HUES48 (cell line): ENCODE measurements around the gene MYH9.
A peak's percentile ranks its signal among the peaks of the same experiment; 100 is the strongest.

ENCODE experiments used
- H3K27ac ChIP-seq: one replicate; pipeline ENCODE4 v1.7.0; 2013; ENCODE audit warnings: low read depth, low read length, inconsistent platforms
- H3K27me3 ChIP-seq: 2 replicates; pipeline ENCODE4 v1.6.1; 2013; ENCODE audit warnings: mild to moderate bottlenecking, low read length; ENCODE audit not compliant: control insufficient read depth, insufficient read depth
- H3K36me3 ChIP-seq: 2 replicates; pipeline ENCODE4 v1.6.1; 2013; ENCODE audit warnings: low read length; ENCODE audit not compliant: control insufficient read depth, insufficient read depth
- H3K4me1 ChIP-seq: 2 replicates; pipeline ENCODE4 v1.6.1; 2013; ENCODE audit warnings: mild to moderate bottlenecking, low read length; ENCODE audit not compliant: control insufficient read depth, insufficient read depth
- H3K4me3 ChIP-seq: 2 replicates; pipeline ENCODE4 v1.5.1; 2013; ENCODE audit warnings: mild to moderate bottlenecking, low read depth, low read length
- H3K9ac ChIP-seq: 2 replicates; pipeline ENCODE4 v1.6.1; 2013; ENCODE audit warnings: mild to moderate bottlenecking, low read depth, low read length, moderate library complexity
- H3K9me3 ChIP-seq: 2 replicates; pipeline ENCODE4 v1.6.1; 2013; ENCODE audit warnings: low read length; ENCODE audit not compliant: control insufficient read depth, insufficient read depth

MYH9 gene

DNA sequence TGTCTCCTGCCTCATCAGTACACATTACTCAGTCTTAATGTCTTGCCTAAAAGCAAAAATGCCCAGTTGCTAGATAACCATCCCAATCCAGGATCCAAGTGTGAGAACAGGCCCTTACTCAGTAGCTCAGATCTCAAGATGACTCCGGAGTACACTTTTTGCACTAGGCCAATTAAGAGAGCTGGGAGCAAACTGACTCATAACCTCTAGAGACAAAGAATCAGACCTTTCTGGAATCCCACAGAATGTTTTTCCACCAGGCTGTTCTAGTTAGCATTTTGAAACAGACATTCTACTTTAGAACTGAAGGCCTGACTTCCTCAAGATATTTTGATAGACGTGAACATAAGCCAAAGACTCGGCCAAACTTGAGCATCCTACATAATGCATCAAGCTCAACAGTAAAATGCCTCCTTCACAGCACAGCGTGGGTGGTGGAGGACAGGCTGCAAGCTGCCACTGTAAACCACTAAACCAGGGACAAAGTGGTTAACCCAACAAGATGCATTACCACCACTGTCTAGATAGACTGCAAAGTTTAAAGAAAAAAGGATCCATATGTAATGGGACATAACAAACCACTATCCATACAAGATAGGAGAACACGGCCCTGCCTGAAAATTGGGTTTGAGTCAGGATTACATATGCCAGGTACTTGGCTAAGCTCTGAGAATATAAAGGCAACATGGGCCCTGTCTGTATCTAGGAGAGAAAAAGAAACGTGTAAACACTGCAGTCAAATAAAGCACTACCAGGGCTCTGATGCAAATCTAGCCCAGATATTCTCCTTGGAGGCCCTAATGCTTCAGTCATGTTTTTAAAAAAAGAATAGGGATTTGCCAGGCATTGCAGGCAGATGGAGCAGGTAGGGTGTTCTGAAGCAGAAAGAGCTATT, 48.3 kb downstream of the MYH9 start:
- Histone ChIP-seq H3K36me3 (peaks cover 83% of the 10 kb centered on the region), H3K9ac (no peak overlapping the region), H3K9me3 (no peaks in the 10 kb centered on the region), H3K27ac (no peak overlapping the region), H3K4me3 (no peak overlapping the region), H3K4me1 (peaks cover 15% of the 10 kb centered on the region), H3K27me3 (no peaks in the 10 kb centered on the region)

DNA sequence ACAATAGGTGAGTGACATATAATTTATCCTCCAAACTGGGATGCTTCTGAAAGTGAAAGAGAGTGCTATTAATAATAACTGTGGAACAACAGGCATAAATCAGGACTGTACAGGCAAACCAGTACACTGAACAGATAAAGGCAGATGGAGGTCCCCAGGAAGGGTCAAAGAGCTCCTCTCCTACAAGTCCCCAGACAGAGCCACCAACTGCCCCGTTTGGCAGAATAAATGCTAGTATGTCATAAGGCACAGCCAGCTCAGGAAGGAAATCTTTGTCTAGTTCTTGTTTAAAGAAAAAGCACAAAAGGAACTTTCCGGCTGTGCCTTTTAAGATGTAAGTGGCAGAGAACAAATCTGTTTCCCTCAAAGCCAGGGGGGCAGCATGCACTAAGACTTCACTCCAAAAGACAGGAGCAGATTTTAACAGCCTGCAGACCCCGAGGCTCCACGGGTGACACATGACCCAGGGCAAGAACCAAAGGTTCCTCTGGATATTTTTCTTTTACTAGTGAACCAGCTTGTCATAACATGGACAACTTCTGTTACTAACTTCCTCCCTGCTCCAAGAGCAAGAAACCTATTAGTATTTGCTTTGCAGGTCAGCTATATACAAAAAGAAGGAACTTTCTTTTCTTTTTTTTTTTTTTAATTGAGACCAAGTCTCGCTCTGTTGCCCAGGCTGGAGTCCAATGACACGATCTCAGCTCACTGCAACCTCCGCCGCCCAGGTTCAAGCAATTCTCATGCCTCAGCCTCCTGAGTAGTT, 50.2 kb downstream of the MYH9 start:
- Histone ChIP-seq H3K27ac (no peak overlapping the region), H3K9ac (no peak overlapping the region), H3K9me3 (no peaks in the 10 kb centered on the region), H3K4me1 (peaks cover 29% of the 10 kb centered on the region), H3K36me3 (peaks cover 91% of the 10 kb centered on the region), H3K27me3 (no peaks in the 10 kb centered on the region), H3K4me3 (no peak overlapping the region)

DNA sequence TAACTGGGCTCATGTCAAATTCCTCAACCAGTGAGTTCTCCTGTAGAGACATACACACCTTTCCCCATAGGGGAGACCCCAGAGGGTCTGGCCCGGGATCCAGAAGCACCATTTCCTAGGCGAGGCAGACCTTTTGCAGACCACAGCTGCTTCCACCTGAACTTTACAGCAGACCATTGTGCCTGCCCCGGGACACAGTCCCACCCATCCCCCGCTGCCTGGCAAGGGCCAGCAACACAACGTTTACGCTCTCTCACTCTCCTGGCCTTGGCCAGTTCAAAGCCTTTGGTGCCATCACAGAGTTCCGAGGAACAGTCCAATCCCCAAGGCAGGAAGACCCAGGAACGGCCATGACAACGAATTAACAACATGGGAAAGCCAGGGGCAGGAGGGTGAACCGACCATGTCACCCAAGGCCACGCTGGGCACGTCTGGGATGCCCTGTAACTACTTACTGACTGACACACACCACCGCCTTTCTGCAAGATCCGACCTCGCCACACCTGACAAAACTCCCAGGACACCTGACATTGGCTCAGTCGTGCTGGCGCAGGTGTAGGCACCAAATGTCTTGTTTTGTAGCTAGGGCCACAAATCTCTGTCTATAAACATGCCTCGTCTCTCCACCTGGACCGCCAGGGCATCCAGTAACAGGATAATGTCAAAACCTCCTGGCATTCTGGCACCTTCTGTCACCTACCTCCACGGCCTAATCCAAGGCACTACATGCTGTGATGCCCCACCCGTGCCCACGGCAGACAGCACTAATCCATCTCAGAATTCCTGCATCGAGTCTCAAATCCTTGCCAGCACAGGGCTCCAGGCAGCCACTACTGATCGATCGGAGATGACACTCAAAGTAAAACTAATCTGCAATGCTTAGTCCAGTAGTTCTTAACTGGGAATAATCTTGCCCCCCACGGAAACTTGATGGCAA, 51.3 kb downstream of the MYH9 start:
- Histone ChIP-seq H3K9ac (no peak overlapping the region), H3K36me3 (peaks cover 89% of the 10 kb centered on the region), H3K27me3 (no peaks in the 10 kb centered on the region), H3K9me3 (no peaks in the 10 kb centered on the region), H3K27ac (peak overlapping the region; percentile 62), H3K4me3 (no peak overlapping the region), H3K4me1 (peaks cover 36% of the 10 kb centered on the region)

DNA sequence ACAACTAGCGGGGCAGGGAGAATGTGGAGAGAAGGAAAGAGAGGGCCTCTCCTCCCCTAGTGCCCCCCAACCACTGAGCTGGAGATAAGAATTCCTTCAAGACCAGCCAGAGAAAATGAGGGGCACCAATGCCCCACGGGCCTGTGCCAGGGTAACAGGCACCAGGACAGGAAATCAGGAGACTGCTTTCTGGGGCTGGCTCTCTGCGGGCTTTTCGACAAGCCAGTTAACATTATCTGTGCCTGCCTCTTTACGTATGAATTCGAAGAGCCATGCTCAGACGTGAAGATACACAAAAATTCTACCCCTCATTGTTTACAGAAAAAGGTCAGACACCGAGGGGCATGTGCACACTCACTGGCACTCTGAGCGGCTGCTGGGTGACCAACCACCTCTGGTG, 52.1 kb downstream of the MYH9 start:
- Histone ChIP-seq H3K4me1 (peaks cover 43% of the 10 kb centered on the region), H3K9me3 (no peaks in the 10 kb centered on the region), H3K9ac (no peak overlapping the region), H3K36me3 (peaks cover 86% of the 10 kb centered on the region), H3K27ac (peak overlapping the region; percentile 62), H3K4me3 (no peak overlapping the region), H3K27me3 (no peaks in the 10 kb centered on the region)

DNA sequence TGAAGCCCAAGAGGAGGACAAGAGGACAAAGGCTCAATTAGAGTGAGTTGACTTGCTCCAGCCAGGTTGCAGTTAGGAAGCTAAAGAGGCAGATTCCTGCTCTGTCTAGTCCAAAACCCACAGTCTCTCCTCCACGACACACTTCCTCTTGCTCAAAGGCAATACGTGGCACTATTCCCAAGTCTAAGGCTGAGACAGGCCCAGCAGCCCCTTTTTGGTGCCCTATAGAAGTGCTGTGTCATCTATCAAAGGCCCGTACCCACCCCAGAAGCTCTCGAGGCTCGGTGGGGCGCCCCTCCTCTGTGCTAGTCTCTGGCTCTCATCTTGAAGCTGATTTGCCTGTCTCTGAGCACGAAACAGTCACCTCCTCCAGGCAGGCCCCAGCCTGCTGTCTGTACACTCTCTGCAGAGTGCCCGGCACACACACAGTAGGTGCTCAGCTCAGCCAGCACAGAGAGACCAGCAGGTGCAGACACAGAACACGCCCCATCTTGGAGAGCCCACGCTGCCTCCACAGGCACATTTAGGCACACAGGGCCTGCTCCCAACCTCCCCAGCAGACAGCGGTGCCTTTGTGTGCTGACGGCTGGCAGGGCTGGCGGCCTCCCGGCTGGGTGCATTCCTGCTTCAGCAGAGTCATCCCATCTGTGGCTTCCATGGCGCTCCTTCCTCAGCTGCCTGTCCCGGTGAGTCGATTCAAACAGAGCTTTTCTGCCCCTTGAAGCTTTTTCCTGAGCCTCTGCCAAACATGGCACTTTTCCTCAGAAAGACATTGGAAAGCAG, 52.8 kb downstream of the MYH9 start:
- peaks cover 49% of the 10 kb centered on the region for H3K4me1 ChIP-seq
- peaks cover 80% of the 10 kb centered on the region for H3K36me3 ChIP-seq
- H3K9me3 ChIP-seq, result no peaks in the 10 kb centered on the region
- H3K27me3 ChIP-seq, result no peaks in the 10 kb centered on the region
- no peak overlapping the region for H3K9ac ChIP-seq
- peak overlapping the region; percentile 62 for H3K27ac ChIP-seq
- H3K4me3 ChIP-seq, result no peak overlapping the region

DNA sequence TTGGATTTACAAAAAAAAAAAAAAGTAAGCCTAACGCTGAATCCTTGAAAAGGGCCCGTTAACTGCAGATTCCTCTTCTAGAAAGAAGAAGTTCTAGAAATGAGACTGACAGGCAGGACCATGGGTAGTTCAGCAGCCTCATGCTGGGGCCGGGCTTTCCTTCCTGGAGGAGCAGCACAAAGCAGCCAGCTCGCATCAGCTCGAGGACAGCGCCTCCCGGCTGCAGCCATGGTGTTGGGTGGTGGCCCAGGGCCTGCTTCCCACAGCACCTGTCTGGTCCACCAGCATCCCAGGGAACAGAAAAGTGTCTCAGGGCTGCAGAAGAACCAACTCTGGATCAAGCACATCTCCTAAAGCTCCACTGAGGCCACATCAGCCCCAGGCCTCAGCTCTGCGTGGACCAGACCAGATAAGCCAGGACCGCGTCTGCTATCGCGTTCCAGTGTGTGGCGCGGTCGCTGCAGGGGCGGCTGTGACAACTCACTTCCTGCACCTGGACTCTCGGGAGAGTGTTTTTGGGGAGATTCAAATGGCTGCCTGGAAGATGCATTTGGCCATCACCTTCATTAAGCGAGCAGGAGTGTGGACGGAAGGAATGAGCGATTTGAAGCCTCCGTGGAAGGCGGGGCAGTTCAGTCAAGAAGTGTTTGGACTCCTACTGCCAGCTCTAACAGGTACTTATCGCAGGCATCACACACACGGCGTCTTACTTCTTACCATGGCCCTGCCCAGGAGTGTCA, 53.5 kb downstream of the MYH9 start:
- no peaks in the 10 kb centered on the region for H3K9me3 ChIP-seq
- no peak overlapping the region for H3K4me3 ChIP-seq
- H3K9ac ChIP-seq, result no peak overlapping the region
- peaks cover 73% of the 10 kb centered on the region for H3K36me3 ChIP-seq
- no peaks in the 10 kb centered on the region for H3K27me3 ChIP-seq
- H3K4me1 ChIP-seq, result peaks cover 55% of the 10 kb centered on the region
- H3K27ac ChIP-seq, result peak overlapping the region; percentile 96

DNA sequence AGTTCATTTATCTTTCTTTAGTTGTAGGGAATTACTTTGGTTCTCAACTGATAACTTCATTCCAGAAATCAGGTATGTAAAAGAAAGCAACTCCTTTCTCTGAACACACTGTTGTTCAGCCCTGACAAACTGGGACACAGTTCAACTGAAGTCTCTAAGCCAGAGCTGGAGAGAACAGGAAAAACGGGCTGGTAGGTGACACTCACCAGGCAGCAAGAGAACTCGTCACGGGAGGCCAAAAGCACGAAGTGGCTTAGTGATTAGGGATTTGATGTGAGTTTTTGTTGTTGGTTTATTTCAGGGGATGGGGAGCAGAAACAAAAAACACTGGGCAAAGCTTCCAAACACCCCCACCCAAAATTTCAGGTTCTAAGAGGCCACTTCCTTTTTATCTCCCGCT, 54.1 kb downstream of the MYH9 start:
- peak overlapping the region; percentile 96 for H3K27ac ChIP-seq
- H3K36me3 ChIP-seq, result peaks cover 69% of the 10 kb centered on the region
- no peaks in the 10 kb centered on the region for H3K9me3 ChIP-seq
- no peak overlapping the region for H3K4me3 ChIP-seq
- peaks cover 61% of the 10 kb centered on the region for H3K4me1 ChIP-seq
- H3K27me3 ChIP-seq, result no peaks in the 10 kb centered on the region
- no peak overlapping the region for H3K9ac ChIP-seq

DNA sequence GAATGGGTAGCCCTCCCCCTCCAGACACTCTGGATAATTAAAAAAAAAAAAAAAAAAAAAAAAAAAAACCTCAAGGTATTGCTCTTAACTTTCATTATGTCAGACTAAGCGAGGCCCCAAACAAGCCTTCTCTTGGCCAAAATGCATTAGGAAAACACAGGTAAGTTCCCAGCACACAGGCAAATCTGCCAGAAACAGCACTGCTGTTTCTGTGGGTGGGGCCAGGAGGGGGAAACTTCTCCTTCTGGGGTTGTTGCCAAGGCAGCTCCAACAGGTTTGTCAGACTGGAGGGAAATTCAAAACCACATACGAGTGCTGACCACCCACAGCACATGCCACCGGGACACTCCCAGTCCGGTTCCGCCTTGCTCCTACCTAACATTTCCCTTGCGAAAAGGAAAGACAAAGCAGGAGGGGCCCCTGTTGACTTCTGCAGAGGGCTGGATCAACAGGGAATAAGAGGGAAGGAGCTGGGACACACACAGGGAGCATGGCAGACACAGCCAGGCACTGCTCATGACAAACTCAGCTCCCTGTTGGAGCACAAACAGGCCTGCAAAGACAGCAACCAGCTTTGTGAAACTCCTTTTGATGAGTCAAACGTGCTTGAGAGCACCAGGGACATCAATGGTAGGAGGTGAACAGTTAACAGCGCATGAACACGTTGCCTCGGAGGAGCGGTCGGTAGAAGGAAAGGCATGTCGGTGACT, 55.0 kb downstream of the MYH9 start:
- peaks cover 72% of the 10 kb centered on the region for H3K36me3 ChIP-seq
- H3K4me3 ChIP-seq, result no peak overlapping the region
- peaks cover 68% of the 10 kb centered on the region for H3K4me1 ChIP-seq
- no peak overlapping the region for H3K9ac ChIP-seq
- H3K27ac ChIP-seq, result peak overlapping the region; percentile 96
- no peaks in the 10 kb centered on the region for H3K9me3 ChIP-seq
- no peaks in the 10 kb centered on the region for H3K27me3 ChIP-seq

DNA sequence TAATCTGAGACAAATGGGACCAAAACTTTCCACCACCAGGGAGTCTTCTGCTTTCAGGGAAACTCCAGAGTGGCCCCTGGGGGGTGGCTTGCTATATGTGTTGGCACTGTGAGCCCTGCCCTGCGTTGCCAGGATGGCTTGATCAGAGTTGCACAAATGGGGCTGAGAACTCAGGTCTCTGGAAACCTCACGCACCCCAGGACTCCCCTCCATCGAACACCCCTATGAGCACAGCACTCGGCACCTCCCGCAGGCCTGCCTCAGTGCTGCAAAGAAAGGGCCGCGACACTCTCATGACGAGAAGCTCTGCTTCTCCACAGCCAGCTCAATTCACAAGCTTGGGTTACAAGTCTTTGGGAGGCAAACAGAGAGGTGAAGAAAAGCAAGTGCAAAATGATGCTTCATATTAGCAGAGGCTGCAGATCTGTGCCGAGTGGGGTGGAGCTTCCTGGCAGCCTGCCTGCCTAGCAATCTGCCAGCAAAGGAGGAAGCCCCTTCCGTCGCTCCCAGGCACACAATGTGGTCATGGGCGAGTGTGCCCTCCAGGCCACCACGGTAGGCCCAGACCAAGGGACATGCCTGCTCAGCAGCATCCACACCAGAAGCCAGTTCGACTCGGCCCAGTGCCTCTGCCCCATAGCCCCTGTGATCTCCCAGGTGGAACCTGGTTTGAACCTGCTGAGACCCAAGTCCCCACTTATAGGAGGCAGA, 55.7 kb downstream of the MYH9 start:
- H3K27me3 ChIP-seq, result no peaks in the 10 kb centered on the region
- no peaks in the 10 kb centered on the region for H3K9me3 ChIP-seq
- peak overlapping the region; percentile 96 for H3K27ac ChIP-seq
- H3K36me3 ChIP-seq, result peaks cover 70% of the 10 kb centered on the region
- H3K4me1 ChIP-seq, result peaks cover 68% of the 10 kb centered on the region
- no peak overlapping the region for H3K4me3 ChIP-seq
- peak overlapping the region; percentile 37 for H3K9ac ChIP-seq
